RWPE1 (cell line): ENCODE data around the gene GRM3.

Source experiments
- CTCF ChIA-PET: fragments of 350-600 bp; sonication (Branson Sonifier 250); formaldehyde crosslinking; extraction: SDS; loops from one replicate; lab custom pipeline; 2021; lab: Yijun Ruan, JAX
- POLR2A ChIA-PET: fragments of 400-600 bp; formaldehyde crosslinking; extraction: SDS; loops from one replicate; lab custom pipeline; 2020; ENCODE audit warnings: antibody characterized with exemption; ENCODE audit not compliant: low non-redundant PET; lab: Yijun Ruan, JAX
- DNase-seq: peaks from one replicate; pipeline ENCODE4 v3.0.0; 2012; ENCODE audit warnings: low spot score
- H3K27ac ChIP-seq: fragments of 450-650 bp; 2 replicates; pipeline ENCODE4 v1.5.1; 2017
- TF ChIP-seq, protein P1 (sequence below): fragments of 450-650 bp; conservative IDR thresholded peaks from 2 replicates; pipeline ENCODE4 v1.5.1; 2017; ENCODE audit warnings: low read depth, mild to moderate bottlenecking

GRM3 gene

DNA sequence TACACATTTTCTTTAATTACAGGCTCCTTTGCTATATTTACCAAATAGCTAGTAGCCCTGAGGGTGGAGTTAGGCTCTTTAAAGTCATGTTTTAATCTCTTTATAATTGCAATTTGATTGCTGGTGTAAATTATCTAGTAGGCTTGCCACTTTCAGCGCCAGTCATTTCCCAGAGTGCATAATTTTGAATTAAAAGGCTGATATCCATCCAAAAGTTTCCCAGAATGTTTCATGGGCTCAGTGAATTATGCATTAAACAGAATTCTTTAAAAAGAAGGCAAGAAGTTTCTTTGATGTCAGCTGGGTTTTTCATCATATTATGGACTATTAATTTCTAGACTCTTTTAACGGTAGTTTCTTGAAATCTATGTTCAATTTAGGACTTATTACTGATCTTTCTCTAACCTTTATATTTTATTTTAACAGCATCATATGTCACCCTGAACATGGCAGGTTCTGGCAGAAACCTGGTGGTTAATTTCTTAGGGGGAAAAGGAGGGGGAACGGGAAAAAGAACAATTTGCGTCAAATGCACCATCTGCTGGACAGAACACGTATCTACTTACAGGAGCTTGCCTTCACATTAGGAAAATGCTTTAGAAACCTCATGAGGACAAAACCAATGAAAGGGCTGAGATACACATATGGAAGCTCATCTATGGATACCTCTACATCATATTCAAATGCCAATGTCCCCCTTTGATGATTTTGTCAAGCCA, 171.1 kb downstream of the GRM3 start:
- H3K27ac ChIP-seq = no peak overlapping the region
- POLR2A ChIA-PET = no interaction called here
- DNase-seq = peak; percentile 11
- TF ChIP-seq, protein P1, sequence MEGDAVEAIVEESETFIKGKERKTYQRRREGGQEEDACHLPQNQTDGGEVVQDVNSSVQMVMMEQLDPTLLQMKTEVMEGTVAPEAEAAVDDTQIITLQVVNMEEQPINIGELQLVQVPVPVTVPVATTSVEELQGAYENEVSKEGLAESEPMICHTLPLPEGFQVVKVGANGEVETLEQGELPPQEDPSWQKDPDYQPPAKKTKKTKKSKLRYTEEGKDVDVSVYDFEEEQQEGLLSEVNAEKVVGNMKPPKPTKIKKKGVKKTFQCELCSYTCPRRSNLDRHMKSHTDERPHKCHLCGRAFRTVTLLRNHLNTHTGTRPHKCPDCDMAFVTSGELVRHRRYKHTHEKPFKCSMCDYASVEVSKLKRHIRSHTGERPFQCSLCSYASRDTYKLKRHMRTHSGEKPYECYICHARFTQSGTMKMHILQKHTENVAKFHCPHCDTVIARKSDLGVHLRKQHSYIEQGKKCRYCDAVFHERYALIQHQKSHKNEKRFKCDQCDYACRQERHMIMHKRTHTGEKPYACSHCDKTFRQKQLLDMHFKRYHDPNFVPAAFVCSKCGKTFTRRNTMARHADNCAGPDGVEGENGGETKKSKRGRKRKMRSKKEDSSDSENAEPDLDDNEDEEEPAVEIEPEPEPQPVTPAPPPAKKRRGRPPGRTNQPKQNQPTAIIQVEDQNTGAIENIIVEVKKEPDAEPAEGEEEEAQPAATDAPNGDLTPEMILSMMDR = peak; percentile 65
- CTCF ChIA-PET = interaction anchor here (0.5 to 1.1 kb wide), 8 partner anchors 14 to 729 kb away, joined by 3 to 4 read pairs (median 3); no protein-coding TSS in a partner anchor

GRCh38 chr7:86815556-86815955, 171.8 kb downstream of the GRM3 start:
- no peak for DNase-seq
- TF ChIP-seq, protein P1 = no peak
- ChIA-PET CTCF (interaction anchor here (0.6 to 1.1 kb wide), 4 partner anchors 14 to 923 kb away, joined by 3 to 4 read pairs (median 3); no protein-coding TSS in a partner anchor), POLR2A (no interaction called here)
- no peak overlapping the region for H3K27ac ChIP-seq

GRCh38 chr7:86818903-86819302, 175.2 kb downstream of the GRM3 start:
- no peak for DNase-seq
- POLR2A ChIA-PET = no interaction called here
- CTCF ChIA-PET = no interaction called here
- TF ChIP-seq, protein P1 = no peak
- H3K27ac ChIP-seq = no peak overlapping the region

GRCh38 chr7:86823769-86824168, 180.1 kb downstream of the GRM3 start:
- ChIA-PET POLR2A (interaction anchor here (0.7 kb wide), 1 partner anchor 152 kb away, joined by 4 read pairs; no protein-coding TSS in a partner anchor), CTCF (interaction anchor here (0.5 kb wide), 1 partner anchor 321 kb away, joined by 4 read pairs; no protein-coding TSS in a partner anchor)
- DNase-seq = no peak

DNA sequence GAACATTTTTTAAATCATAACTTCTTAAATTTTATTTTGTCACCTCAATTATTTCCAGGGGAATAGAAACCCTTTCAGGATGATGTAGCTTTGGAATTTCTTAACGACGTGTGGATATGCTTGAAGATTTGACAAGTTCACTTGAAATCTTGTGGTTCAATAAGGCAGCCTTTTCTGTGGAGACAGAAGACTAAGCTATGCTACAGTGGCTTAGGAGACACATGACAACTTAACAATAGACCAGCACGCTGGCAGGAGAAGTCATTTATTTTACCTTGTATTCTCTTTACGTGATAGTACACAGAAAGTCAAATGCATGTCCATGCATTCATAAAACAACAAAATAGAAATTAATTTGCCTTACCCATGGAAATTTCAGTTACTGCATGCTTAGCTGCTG, 181.6 kb downstream of the GRM3 start:
- ChIA-PET CTCF (interaction anchor here (0.7 to 0.8 kb wide), 2 partner anchors 8 to 668 kb away, joined by 3 to 6 read pairs; no protein-coding TSS in a partner anchor), POLR2A (no interaction called here)
- no peak overlapping the region for H3K27ac ChIP-seq
- TF ChIP-seq, protein P1 = no peak
- no peak for DNase-seq

More at GRCh38 chr7:86823769-86824168, 180.1 kb downstream of the GRM3 start:
- H3K27ac ChIP-seq = no peak overlapping the region
- TF ChIP-seq, protein P1 = no peak

GRCh38 chr7:86826948-86827347, 183.2 kb downstream of the GRM3 start:
- ChIA-PET CTCF (no interaction called here), POLR2A (no interaction called here)
- H3K27ac ChIP-seq = no peak overlapping the region
- DNase-seq = no peak
- TF ChIP-seq, protein P1 = no peak
